Osteoblast (primary cell): Measurements from ENCODE around the gene FARS2. TPM values are rescaled to one million over a fixed set of nuclear protein-coding genes. Genes with fewer than 3 reads are reported as not detected.

Experiments used
- DNase-seq: peaks from one replicate; pipeline ENCODE4 v3.0.0; 2011; ENCODE audit warnings: low spot score, mixed read lengths; ENCODE audit not compliant: insufficient read length; ENCODE audit errors: missing footprints
- H2AFZ ChIP-seq: 2 replicates; pipeline ENCODE4 v1.6.0; 2011; ENCODE audit warnings: mild to moderate bottlenecking, low read length
- H3K27ac ChIP-seq: 2 replicates; pipeline ENCODE4 v1.5.1; 2011; ENCODE audit warnings: mild to moderate bottlenecking, low read depth, low read length, moderate library complexity
- H3K27me3 ChIP-seq: 2 replicates; pipeline ENCODE4 v1.6.0; 2012; ENCODE audit warnings: mild to moderate bottlenecking, control low read depth, inconsistent platforms, low read length, moderate library complexity; ENCODE audit not compliant: insufficient read depth
- H3K36me3 ChIP-seq: 2 replicates; pipeline ENCODE4 v1.5.1; 2011; ENCODE audit warnings: mild to moderate bottlenecking, low read length, control low read depth, moderate library complexity; ENCODE audit not compliant: insufficient read depth
- H3K4me1 ChIP-seq: 2 replicates; pipeline ENCODE4 v1.5.1; 2011; ENCODE audit warnings: mild to moderate bottlenecking, low read length, control low read depth, moderate library complexity; ENCODE audit not compliant: insufficient read depth
- H3K4me2 ChIP-seq: 2 replicates; pipeline ENCODE4 v1.6.0; 2011; ENCODE audit warnings: mild to moderate bottlenecking, low read length; ENCODE audit not compliant: insufficient read depth
- H3K4me3 ChIP-seq: fragments of 200-600 bp; sonication (generic); 3 replicates; pipeline ENCODE4 v1.5.1; 2012; ENCODE audit warnings: mild to moderate bottlenecking, low read length, inconsistent platforms; ENCODE audit not compliant: insufficient read depth
- H3K79me2 ChIP-seq: 2 replicates; pipeline ENCODE4 v1.6.0; 2012; ENCODE audit warnings: mild to moderate bottlenecking, low read length, control low read depth, inconsistent platforms; ENCODE audit not compliant: insufficient read depth
- H3K9me3 ChIP-seq: 2 replicates; pipeline ENCODE4 v1.5.1; 2011; ENCODE audit warnings: low read depth, low read length, control low read depth
- H4K20me1 ChIP-seq: 2 replicates; pipeline ENCODE4 v1.6.0; 2012; ENCODE audit warnings: mild to moderate bottlenecking, low read length, control low read depth; ENCODE audit not compliant: insufficient read depth
- total RNA-seq: library from RNA; depleted of rRNA; stranded (reverse); fragments of >200 nt; gene quantifications from 2 replicates; pipeline ENCODE4 v1.2.3, GENCODE V29; 2012
- TF ChIP-seq, protein P1 (sequence below): IDR thresholded peaks from 2 replicates; pipeline ENCODE4 v1.5.1; 2011; ENCODE audit warnings: mild to moderate bottlenecking, low read depth, low read length, moderate library complexity; ENCODE audit errors: extremely low read depth

Gene FARS2
- 25.9 and 29.7 TPM in 2 replicates for total RNA-seq

DNA sequence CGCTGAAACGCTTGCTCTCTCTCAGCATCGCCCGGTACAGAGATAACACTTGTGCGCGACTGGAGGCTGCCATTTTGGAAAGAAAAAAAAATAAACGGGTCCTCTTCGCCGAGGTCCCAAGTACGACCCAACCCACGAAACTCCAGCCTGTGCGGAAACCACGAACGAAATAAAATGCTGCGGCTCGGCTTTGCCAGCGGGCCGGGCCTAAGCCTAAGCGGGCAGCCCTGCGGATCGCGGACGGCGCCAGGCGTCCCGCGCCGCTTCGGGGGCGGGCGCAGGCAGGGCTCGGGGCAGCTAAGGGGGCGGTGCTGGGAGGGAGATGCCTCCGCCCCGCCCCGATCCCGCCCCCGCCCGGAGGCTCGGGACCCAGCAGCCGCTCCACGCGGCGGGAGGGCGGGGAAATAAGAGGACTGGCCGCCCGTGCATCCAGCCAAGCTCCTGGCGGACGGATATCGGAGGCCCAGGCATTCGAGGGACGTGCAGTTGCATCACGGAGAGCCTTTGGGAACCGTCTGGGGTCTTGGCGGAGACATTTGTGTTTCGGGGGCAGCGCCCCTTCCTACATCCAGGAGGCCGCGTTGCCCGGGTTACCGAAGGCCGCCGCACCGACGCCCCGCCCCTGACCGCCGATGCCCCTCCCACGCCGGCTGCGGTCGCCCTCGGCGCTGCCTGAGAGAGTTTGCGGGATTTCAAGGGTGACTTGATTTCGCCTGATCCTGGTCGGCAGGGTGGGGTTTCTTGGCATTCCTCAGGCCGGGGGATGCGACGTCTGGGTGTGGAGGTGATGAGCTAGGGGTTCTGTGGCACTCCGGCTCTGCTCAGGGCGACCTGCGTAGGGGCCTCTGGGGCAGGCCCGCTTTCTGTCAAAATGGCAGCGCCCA is at the start of gene FARS2, which contains the start of gene LYRM4:
Gene FARS2, plus strand, starts transcription at position 853 of the 884 bp plus-strand sequence.
Gene LYRM4, minus strand, starts transcription at position 290 of the 884 bp plus-strand sequence. Its CDS starts 217 bp downstream, at position 73.
- no peaks in the 10 kb centered on the region for H4K20me1 ChIP-seq

DNA sequence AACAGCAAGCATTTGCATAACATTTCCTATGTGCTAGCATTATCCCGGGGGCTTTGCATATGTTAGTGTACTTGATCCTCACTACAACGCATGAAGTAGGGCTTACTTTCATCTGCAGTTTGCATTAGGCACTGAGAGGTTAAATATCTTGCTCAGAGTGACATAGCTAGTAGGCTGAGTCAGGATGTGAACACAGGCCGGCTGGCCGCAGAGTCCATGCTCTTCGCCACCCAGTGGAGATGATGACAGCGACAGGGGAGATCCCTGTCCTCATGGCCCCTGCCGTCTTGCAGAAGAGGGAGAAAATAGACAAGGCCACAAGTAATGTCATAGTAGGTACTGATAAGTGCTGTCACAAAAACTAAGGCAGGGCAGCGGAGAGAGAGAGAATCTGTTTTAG is 47.5 kb upstream of the FARS2 start:
- H2AFZ ChIP-seq: no peak overlapping the region
- H3K79me2 ChIP-seq: no peaks in the 10 kb centered on the region
- TF ChIP-seq, protein P1, sequence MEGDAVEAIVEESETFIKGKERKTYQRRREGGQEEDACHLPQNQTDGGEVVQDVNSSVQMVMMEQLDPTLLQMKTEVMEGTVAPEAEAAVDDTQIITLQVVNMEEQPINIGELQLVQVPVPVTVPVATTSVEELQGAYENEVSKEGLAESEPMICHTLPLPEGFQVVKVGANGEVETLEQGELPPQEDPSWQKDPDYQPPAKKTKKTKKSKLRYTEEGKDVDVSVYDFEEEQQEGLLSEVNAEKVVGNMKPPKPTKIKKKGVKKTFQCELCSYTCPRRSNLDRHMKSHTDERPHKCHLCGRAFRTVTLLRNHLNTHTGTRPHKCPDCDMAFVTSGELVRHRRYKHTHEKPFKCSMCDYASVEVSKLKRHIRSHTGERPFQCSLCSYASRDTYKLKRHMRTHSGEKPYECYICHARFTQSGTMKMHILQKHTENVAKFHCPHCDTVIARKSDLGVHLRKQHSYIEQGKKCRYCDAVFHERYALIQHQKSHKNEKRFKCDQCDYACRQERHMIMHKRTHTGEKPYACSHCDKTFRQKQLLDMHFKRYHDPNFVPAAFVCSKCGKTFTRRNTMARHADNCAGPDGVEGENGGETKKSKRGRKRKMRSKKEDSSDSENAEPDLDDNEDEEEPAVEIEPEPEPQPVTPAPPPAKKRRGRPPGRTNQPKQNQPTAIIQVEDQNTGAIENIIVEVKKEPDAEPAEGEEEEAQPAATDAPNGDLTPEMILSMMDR: peak; percentile 46

More for the DNA sequence above, at the start of gene FARS2, which contains the start of gene LYRM4:
- H3K36me3 ChIP-seq: no peaks in the 10 kb centered on the region
- no peaks in the 10 kb centered on the region for H3K9me3 ChIP-seq
- peaks cover 15% of the 10 kb centered on the region for H3K4me1 ChIP-seq
- DNase-seq: peak; percentile 97
- peak within 1 kb of the TSS; percentile 84 for H3K4me3 ChIP-seq
- H3K27me3 ChIP-seq: no peaks in the 10 kb centered on the region
- H3K4me2 ChIP-seq: peak within 1 kb of the TSS; percentile 99
- TF ChIP-seq, protein P1: no peak
- H3K27ac ChIP-seq: peak within 1 kb of the TSS; percentile 97
- H2AFZ ChIP-seq: peak within 1 kb of the TSS; percentile 96
- H3K79me2 ChIP-seq: peaks cover 58% of the 10 kb centered on the region

DNA sequence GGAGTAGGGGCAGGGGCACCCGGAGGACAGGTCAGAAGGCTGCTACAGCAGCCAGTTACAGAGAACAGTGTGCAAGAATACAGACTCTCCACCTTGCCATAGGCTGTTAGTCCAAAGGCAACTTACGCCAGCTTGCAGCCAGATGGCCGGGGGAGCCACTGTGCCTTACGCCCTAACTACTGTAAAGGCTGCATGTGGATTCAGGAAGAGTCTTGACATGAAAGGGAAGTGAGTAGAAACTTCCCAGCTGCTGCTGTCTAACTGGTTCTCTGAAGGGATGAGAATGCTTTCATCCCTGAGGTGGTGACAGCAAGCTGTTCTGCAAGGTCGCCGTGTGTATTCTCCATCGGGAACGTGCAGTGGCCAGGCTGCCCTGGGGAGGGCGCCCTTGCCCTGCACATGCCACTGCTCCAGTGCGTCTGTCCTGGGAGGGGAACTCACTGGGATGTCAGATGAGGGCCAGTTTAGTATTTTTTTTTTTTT is 46.7 kb upstream of the FARS2 start:
- peaks cover 2% of the 10 kb centered on the region for H4K20me1 ChIP-seq
- H3K4me3 ChIP-seq: no peak overlapping the region
- H2AFZ ChIP-seq: no peak overlapping the region
- DNase-seq: no peak
- H3K79me2 ChIP-seq: no peaks in the 10 kb centered on the region
- no peaks in the 10 kb centered on the region for H3K36me3 ChIP-seq
- H3K4me1 ChIP-seq: peaks cover 12% of the 10 kb centered on the region
- H3K27ac ChIP-seq: no peak overlapping the region
- no peaks in the 10 kb centered on the region for H3K9me3 ChIP-seq
- no peak overlapping the region for H3K4me2 ChIP-seq
- H3K27me3 ChIP-seq: no peaks in the 10 kb centered on the region
- TF ChIP-seq, protein P1: peak; percentile 69

More for the DNA sequence above, 47.5 kb upstream of the FARS2 start:
- Histone ChIP-seq H4K20me1 (peaks cover 2% of the 10 kb centered on the region), H3K9me3 (no peaks in the 10 kb centered on the region), H3K4me1 (peaks cover 13% of the 10 kb centered on the region), H3K27me3 (no peaks in the 10 kb centered on the region), H3K4me2 (peak overlapping the region; percentile 3), H3K4me3 (no peak overlapping the region), H3K36me3 (no peaks in the 10 kb centered on the region), H3K27ac (no peak overlapping the region)
- DNase-seq: no peak

DNA sequence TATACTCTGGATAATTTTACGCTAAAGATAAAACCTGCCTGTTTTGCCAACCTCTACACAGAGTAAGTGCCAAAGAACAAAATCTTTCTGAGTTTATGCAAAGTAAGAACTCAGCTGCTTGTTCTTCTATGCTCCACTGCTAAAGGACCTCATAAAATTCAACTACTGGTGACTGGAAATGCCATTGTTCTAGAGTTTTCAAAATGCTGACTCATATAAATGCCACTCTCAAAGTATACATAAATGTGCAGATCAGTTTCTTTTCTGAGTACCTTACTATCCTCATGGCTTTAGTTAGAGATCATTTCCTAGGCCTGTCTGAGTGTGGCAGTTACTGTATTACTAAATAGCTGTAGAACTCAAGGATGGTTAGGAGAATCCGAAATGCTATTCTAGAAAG is 46.2 kb upstream of the FARS2 start:
- Histone ChIP-seq H2AFZ (no peak overlapping the region), H3K4me3 (no peak overlapping the region), H4K20me1 (peaks cover 2% of the 10 kb centered on the region), H3K4me1 (peaks cover 12% of the 10 kb centered on the region), H3K79me2 (no peaks in the 10 kb centered on the region), H3K9me3 (no peaks in the 10 kb centered on the region), H3K4me2 (no peak overlapping the region), H3K36me3 (no peaks in the 10 kb centered on the region), H3K27ac (no peak overlapping the region), H3K27me3 (no peaks in the 10 kb centered on the region)
- TF ChIP-seq, protein P1: no peak
- DNase-seq: no peak
